GM13976 (cell line): ENCODE data around the gene PARK7.
A peak's percentile ranks its signal among the peaks of the same experiment; 100 is the strongest.

Source experiments
- DNase-seq: peaks from one replicate; pipeline ENCODE4 v3.0.0; 2012; ENCODE audit warnings: low spot score
- in situ Hi-C: fragments of 300-500 bp; cut with MboI; formaldehyde crosslinking; loops from one replicate; pipeline ENCODE4 v1.12.0; 2022; ENCODE audit warnings: low sequenced_read_pairs, mixed read lengths, inconsistent platforms; ENCODE audit not compliant: unreplicated experiment
- TF ChIP-seq, protein P1 (sequence below): IDR thresholded peaks from 2 replicates; pipeline ENCODE4 v1.5.1; 2012; ENCODE audit warnings: borderline replicate concordance, mild to moderate bottlenecking; ENCODE audit not compliant: insufficient read depth; ENCODE audit errors: extremely low read depth, missing control alignments, control extremely low read depth

PARK7 gene

GRCh38 chr1:8016210-8016894 is 54.8 kb downstream of the PARK7 start:
- TF ChIP-seq, protein P1, sequence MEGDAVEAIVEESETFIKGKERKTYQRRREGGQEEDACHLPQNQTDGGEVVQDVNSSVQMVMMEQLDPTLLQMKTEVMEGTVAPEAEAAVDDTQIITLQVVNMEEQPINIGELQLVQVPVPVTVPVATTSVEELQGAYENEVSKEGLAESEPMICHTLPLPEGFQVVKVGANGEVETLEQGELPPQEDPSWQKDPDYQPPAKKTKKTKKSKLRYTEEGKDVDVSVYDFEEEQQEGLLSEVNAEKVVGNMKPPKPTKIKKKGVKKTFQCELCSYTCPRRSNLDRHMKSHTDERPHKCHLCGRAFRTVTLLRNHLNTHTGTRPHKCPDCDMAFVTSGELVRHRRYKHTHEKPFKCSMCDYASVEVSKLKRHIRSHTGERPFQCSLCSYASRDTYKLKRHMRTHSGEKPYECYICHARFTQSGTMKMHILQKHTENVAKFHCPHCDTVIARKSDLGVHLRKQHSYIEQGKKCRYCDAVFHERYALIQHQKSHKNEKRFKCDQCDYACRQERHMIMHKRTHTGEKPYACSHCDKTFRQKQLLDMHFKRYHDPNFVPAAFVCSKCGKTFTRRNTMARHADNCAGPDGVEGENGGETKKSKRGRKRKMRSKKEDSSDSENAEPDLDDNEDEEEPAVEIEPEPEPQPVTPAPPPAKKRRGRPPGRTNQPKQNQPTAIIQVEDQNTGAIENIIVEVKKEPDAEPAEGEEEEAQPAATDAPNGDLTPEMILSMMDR = peak; percentile 18
- in situ Hi-C loops = no loop called here
- no peak for DNase-seq

DNA sequence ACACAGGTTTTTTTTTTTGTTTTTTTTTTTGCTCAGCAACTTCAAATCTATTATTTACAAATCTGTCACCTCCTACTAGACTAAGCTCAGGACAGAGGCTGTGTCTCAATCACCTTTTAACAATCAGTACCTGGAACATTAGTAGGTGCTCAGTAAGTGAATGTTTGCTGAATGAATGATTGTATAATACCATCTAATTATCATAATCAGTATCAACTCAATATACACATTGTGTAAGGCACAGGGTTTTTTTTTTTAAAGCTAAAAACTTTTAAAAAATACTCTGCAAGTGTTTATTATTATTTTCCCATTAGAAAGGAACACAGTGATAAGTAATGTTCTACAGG is 55.4 kb downstream of the PARK7 start:
- TF ChIP-seq, protein P1 = no peak
- no peak for DNase-seq
- in situ Hi-C loops = no loop called here

DNA sequence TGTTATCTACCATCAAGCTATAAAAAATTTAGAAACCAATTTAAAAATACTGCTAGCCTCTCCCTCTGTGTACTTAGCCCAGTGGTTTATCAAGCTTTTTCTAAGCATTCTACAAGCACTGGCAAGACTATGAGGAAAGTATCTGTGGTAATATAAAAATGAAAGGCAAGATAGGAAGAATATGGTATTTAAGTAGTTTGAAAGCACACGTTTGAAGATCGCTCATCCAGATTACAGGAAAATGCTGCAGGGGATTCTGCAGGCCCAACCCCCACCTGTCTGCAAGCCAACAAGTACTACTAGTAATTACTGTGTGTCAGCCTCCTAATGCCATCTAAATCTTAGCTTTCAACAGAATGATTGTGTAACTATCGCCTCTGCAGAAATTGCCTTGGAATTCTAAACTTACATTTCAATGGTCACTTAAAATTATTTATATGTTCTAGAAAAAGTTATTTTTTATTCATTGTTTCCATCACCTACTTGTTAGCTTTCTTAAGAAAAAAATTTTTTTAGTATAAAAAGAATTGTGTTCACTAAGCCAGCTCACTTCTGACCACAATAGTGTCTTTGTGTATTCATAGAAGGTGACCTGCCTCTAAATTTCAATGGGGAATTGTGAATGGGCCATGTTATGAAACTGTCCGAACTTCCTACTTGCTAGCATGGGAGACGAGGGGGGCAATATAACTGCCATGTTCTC is 56.1 kb downstream of the PARK7 start:
- no peak for DNase-seq
- in situ Hi-C loops = no loop called here
- TF ChIP-seq, protein P1 = no peak

- TF ChIP-seq, protein P1 = no peak
- in situ Hi-C loops = no loop called here
Observed at GRCh38 chr1:8018492-8019228, 57.1 kb downstream of the PARK7 start.

DNA sequence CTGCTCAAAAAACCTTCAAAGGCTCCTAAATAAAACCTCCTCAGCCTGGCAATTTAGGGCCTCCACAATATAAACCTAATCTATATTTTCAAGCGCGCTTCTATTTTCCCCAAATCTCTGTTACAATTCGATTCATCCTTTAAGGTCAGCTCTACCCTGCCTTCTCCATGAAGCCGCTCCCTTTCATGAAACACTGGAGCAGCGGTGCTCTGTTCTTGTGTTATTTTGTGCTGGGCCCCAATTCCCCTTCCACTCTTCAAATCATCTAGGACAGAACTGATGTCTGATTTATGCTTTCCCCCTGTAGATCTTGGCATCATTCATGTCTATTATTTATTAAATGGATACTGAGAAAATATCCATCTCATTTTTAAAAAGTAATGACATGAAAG is 57.7 kb downstream of the PARK7 start:
- TF ChIP-seq, protein P1 = no peak
- no peak for DNase-seq
- in situ Hi-C loops = no loop called here

More at GRCh38 chr1:8018492-8019228, 57.1 kb downstream of the PARK7 start:
- no peak for DNase-seq

DNA sequence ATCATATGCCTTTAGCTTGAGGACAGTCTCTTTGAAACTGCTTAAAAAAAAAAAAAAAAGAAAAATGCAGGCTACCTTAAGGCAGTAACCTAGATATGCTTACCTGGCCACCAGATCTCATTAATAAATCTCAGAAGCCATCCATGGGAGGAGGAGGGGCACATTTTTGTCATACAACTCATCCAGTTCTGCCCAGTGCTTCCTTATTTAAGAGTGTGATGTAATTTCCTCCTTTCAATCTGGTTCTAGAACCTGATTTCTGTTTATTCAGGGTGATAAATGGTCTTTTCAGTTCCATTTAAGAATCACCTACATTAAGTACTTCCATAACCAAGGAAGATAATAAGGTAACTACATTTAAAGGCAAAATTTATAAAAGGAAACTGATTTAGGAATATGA is 58.5 kb downstream of the PARK7 start:
- in situ Hi-C loops = no loop called here
- no peak for DNase-seq

More for the DNA sequence above, 58.5 kb downstream of the PARK7 start:
- TF ChIP-seq, protein P1 = no peak
